Measurements from ENCODE around the gene CFAP221.

Gene CFAP221

GRCh38 chr2:119537792-119538191 is 6.5 kb upstream of the CFAP221 start:
- DNase-seq, result no peak

GRCh38 chr2:119541476-119541875 is 2.8 kb upstream of the CFAP221 start:
- DNase-seq, result no peak

- DNase-seq, result no peak
These were observed 758 bp downstream of the CFAP221 start for GRCh38 chr2:119544939-119545475.

GRCh38 chr2:119545754-119546446 is 1.7 kb downstream of the CFAP221 start:
- DNase-seq, result no peak

- DNase-seq, result no peak
These were observed 2.2 kb downstream of the CFAP221 start for GRCh38 chr2:119546447-119546767.

GRCh38 chr2:119548516-119549120 is 4.4 kb downstream of the CFAP221 start:
- no peak for DNase-seq

- DNase-seq, result no peak
These were observed 5.0 kb downstream of the CFAP221 start for GRCh38 chr2:119549241-119549640.

GRCh38 chr2:119550346-119550745 is 6.1 kb downstream of the CFAP221 start:
- DNase-seq, result no peak

GRCh38 chr2:119550856-119551255 is 6.6 kb downstream of the CFAP221 start:
- DNase-seq, result no peak

- DNase-seq, result no peak
These were observed 8.7 kb downstream of the CFAP221 start for GRCh38 chr2:119552902-119553301.

GRCh38 chr2:119553687-119554344 is 9.6 kb downstream of the CFAP221 start:
- DNase-seq, result no peak

- DNase-seq, result no peak
These were observed 21.2 kb downstream of the CFAP221 start for GRCh38 chr2:119565481-119565880.

GRCh38 chr2:119567292-119567691 is 23.0 kb downstream of the CFAP221 start:
- DNase-seq, result no peak

GRCh38 chr2:119574108-119574815 is 30.0 kb downstream of the CFAP221 start:
- DNase-seq, result no peak

- DNase-seq, result no peak
These were observed 30.6 kb downstream of the CFAP221 start for GRCh38 chr2:119574864-119575263.

GRCh38 chr2:119575439-119575838 is 31.2 kb downstream of the CFAP221 start:
- no peak for DNase-seq

GRCh38 chr2:119579424-119580295 is 35.4 kb downstream of the CFAP221 start:
- no peak for DNase-seq

- no peak for DNase-seq
These were observed 36.4 kb downstream of the CFAP221 start for GRCh38 chr2:119580550-119581072.

GRCh38 chr2:119583291-119583690 is 39.0 kb downstream of the CFAP221 start:
- DNase-seq, result no peak

- DNase-seq, result no peak
These were observed 40.2 kb downstream of the CFAP221 start for GRCh38 chr2:119584469-119584868.

- no peak for DNase-seq
These were observed 41.8 kb downstream of the CFAP221 start for GRCh38 chr2:119586085-119586484.

- DNase-seq, result no peak
These were observed 46.6 kb downstream of the CFAP221 start for GRCh38 chr2:119590873-119591272.
